H1 (cell line): ENCODE data around the gene DCUN1D2. TPM values are rescaled to one million over a fixed set of nuclear protein-coding genes. Genes with fewer than 3 reads are reported as not detected.

Source experiments
- CTCF ChIA-PET: fragments of 300-600 bp; sonication (Branson Sonifier 250); formaldehyde crosslinking; loops from one replicate; lab custom pipeline; 2021; ENCODE audit not compliant: partially characterized antibody; lab: Charles Lee
- POLR2A ChIA-PET: fragments of 300-600 bp; sonication (Branson Sonifier 250); formaldehyde crosslinking; loops from one replicate; lab custom pipeline; 2021; ENCODE audit warnings: inconsistent platforms; ENCODE audit not compliant: partially characterized antibody; lab: Charles Lee
- DNase-seq, 2 experiments: peaks; one replicate each; pipeline versions ENCODE4 v3.0.0 to v3.0.0-alpha.2; 2010 to 2022; ENCODE audit warnings: low spot score in 2 of 2, low read depth in 1 of 2, mixed read lengths in 1 of 2
- FAIRE-seq: peaks from 2 replicates; lab custom pipeline; 2011; peaks lifted over from hg19 to GRCh38; lab: Jason Lieb, UNC
- H2AFZ ChIP-seq: 2 replicates; pipeline ENCODE4 v1.8.1; 2012; ENCODE audit warnings: low read length, inconsistent platforms
- H2AK5ac ChIP-seq: 2 replicates; pipeline ENCODE4 v1.6.1; 2013; ENCODE audit warnings: low read depth, low read length
- H2BK120ac ChIP-seq: replicated peaks from 2 replicates; pipeline ENCODE3; 2013; ENCODE audit warnings: low read depth, low read length, inconsistent platforms
- H2BK12ac ChIP-seq: 2 replicates; pipeline ENCODE4 v1.6.1; 2013; ENCODE audit warnings: low read depth, low read length
- H2BK15ac ChIP-seq: 2 replicates; pipeline ENCODE4 v1.6.1; 2013; ENCODE audit warnings: low read length
- H2BK20ac ChIP-seq: 2 replicates; pipeline ENCODE4 v1.6.1; 2013; ENCODE audit warnings: low read length
- H2BK5ac ChIP-seq: 2 replicates; pipeline ENCODE4 v1.6.1; 2013; ENCODE audit warnings: low read depth, low read length
- H3K14ac ChIP-seq: 2 replicates; pipeline ENCODE4 v1.6.1; 2013; ENCODE audit warnings: inconsistent platforms; ENCODE audit not compliant: insufficient read length
- H3K18ac ChIP-seq: 2 replicates; pipeline ENCODE4 v1.6.1; 2013; ENCODE audit warnings: low read length; ENCODE audit errors: extremely low read depth
- H3K23ac ChIP-seq: 2 replicates; pipeline ENCODE4 v1.6.1; 2013; ENCODE audit warnings: inconsistent platforms; ENCODE audit not compliant: insufficient read length
- H3K23me2 ChIP-seq: 2 replicates; pipeline ENCODE4 v1.6.1; 2013; ENCODE audit warnings: low read depth, low read length
- H3K27ac ChIP-seq: 2 replicates; pipeline ENCODE4 v1.6.1; 2011; ENCODE audit warnings: low read depth, low read length, inconsistent platforms
- H3K27me3 ChIP-seq, 4 experiments: replicated peaks in 1 of 4; 1 replicate in 1 of 4; 2 replicates in 3 of 4; pipeline versions ENCODE4 v1.6.1 to v1.8.1; 2011 to 2013; ENCODE audit warnings: low read length in 3 of 4, mild to moderate bottlenecking in 3 of 4, inconsistent platforms in 2 of 4, mixed read lengths in 2 of 4, moderate library complexity in 1 of 4; ENCODE audit not compliant: control insufficient read depth in 3 of 4, insufficient read depth in 3 of 4; ENCODE audit errors: extremely low read depth in 1 of 4
- H3K36me3 ChIP-seq, 4 experiments: 2 replicates each; pipeline versions ENCODE4 v1.6.1 to v1.8.1; 2011 to 2013; ENCODE audit warnings: mild to moderate bottlenecking in 4 of 4, low read length in 3 of 4, moderate library complexity in 2 of 4, control low read depth in 1 of 4, inconsistent platforms in 1 of 4; ENCODE audit not compliant: insufficient read depth in 4 of 4, control insufficient read depth in 2 of 4
- H3K4ac ChIP-seq: replicated peaks from 2 replicates; pipeline ENCODE3; 2013; ENCODE audit warnings: low read length, low read depth, mixed read lengths, inconsistent platforms; ENCODE audit not compliant: insufficient read length
- H3K4me1 ChIP-seq, 4 experiments: replicated peaks in 1 of 4; 1 replicate in 1 of 4; 2 replicates in 3 of 4; pipeline versions ENCODE4 v1.6.1 to v1.8.1; 2011 to 2013; ENCODE audit warnings: low read length in 3 of 4, inconsistent platforms in 2 of 4, mixed read lengths in 1 of 4; ENCODE audit not compliant: insufficient read depth in 4 of 4, control insufficient read depth in 3 of 4
- H3K4me2 ChIP-seq, 2 experiments: 2 replicates each; pipeline versions ENCODE4 v1.6.1 to v1.8.1; 2011 to 2013; ENCODE audit warnings: low read depth in 2 of 2, low read length in 2 of 2, control low read depth in 1 of 2, inconsistent platforms in 1 of 2, mild to moderate bottlenecking in 1 of 2; ENCODE audit not compliant: insufficient read depth in 1 of 2
- H3K4me3 ChIP-seq, 4 experiments: fragments of 200-600, 300-600 bp in 1 of 4; sonication (generic), shearing (Covaris generic), sonication (Bioruptor Twin) in 1 of 4; 2 replicates each; pipeline versions ENCODE4 v1.5.1 to v1.8.1; 2011 to 2016; ENCODE audit warnings: low read length in 4 of 4, low read depth in 3 of 4, control low read depth in 2 of 4, inconsistent platforms in 2 of 4, mild to moderate bottlenecking in 2 of 4, mixed read lengths in 1 of 4, moderate library complexity in 1 of 4; ENCODE audit not compliant: insufficient read depth in 2 of 4; ENCODE audit errors: extremely low read depth in 1 of 4
- H3K56ac ChIP-seq: replicated peaks from 2 replicates; pipeline ENCODE3; 2013; ENCODE audit warnings: low read depth, mild to moderate bottlenecking, mixed read lengths, low read length, inconsistent platforms; ENCODE audit not compliant: insufficient read length
- H3K79me1 ChIP-seq: 2 replicates; pipeline ENCODE4 v1.6.1; 2013; ENCODE audit warnings: low read depth, low read length, control low read depth
- H3K79me2 ChIP-seq, 2 experiments: 2 replicates each; pipeline versions ENCODE4 v1.6.1 to v1.8.1; 2012 to 2013; ENCODE audit warnings: low read length in 2 of 2, mild to moderate bottlenecking in 2 of 2, inconsistent platforms in 1 of 2; ENCODE audit not compliant: insufficient read depth in 2 of 2, control insufficient read depth in 1 of 2
- H3K9ac ChIP-seq, 4 experiments: replicated peaks in 1 of 4; 1 replicate in 1 of 4; 2 replicates in 3 of 4; pipeline versions ENCODE4 v1.6.1 to v1.8.1; 2011 to 2013; ENCODE audit warnings: low read depth in 3 of 4, low read length in 3 of 4, control low read depth in 2 of 4, mild to moderate bottlenecking in 2 of 4, moderate library complexity in 2 of 4, inconsistent platforms in 1 of 4; ENCODE audit errors: extremely low read depth in 1 of 4
- H3K9me3 ChIP-seq, 2 experiments: 2 replicates each; pipeline versions ENCODE4 v1.6.1 to v1.8.1; 2012 to 2013; ENCODE audit warnings: mild to moderate bottlenecking in 2 of 2, moderate library complexity in 2 of 2, control low read depth in 1 of 2, inconsistent platforms in 1 of 2, low read depth in 1 of 2, low read length in 1 of 2, mixed read lengths in 1 of 2; ENCODE audit not compliant: insufficient read depth in 2 of 2
- H4K20me1 ChIP-seq, 2 experiments: replicated peaks in 1 of 2; 2 replicates each; pipeline versions ENCODE3 to v1.8.1; 2011 to 2013; ENCODE audit warnings: inconsistent platforms in 2 of 2, low read length in 2 of 2, mild to moderate bottlenecking in 1 of 2; ENCODE audit not compliant: insufficient read depth in 2 of 2, control insufficient read depth in 1 of 2
- H4K5ac ChIP-seq: 2 replicates; pipeline ENCODE4 v1.6.1; 2013; ENCODE audit warnings: low read length, low read depth, mixed read lengths, inconsistent platforms; ENCODE audit not compliant: insufficient read length
- H4K8ac ChIP-seq: 2 replicates; pipeline ENCODE4 v1.8.0; 2013; ENCODE audit warnings: mild to moderate bottlenecking, moderate library complexity, low read length, inconsistent platforms; ENCODE audit not compliant: insufficient read depth; ENCODE audit errors: extremely low read depth
- H4K91ac ChIP-seq: replicated peaks from 2 replicates; pipeline ENCODE3; 2013; ENCODE audit warnings: low read length, mixed read lengths, inconsistent platforms; ENCODE audit not compliant: insufficient read length
- ASH2L ChIP-seq: fragments of 200-600, 300-600 bp; sonication (generic); IDR thresholded peaks from one replicate; pipeline ENCODE4 v1.7.1; 2017; ENCODE audit warnings: low read length
- ATF2 ChIP-seq: IDR thresholded peaks from 2 replicates; pipeline ENCODE4 v1.6.1; 2012; ENCODE audit warnings: low read length, inconsistent platforms
- CHD2 ChIP-seq: IDR thresholded peaks from 2 replicates; pipeline ENCODE4 v1.6.1; 2012; ENCODE audit warnings: low read length, improper control_type of control experiment
- CREB1 ChIP-seq: IDR thresholded peaks from 2 replicates; pipeline ENCODE4 v1.6.1; 2012; ENCODE audit warnings: inconsistent platforms
- CTBP2 ChIP-seq: IDR thresholded peaks from 2 replicates; pipeline ENCODE4 v1.7.0; 2011; ENCODE audit warnings: borderline replicate concordance, mild to moderate bottlenecking, moderate library complexity, mixed read lengths, low read length; ENCODE audit not compliant: insufficient read depth, insufficient read length
- FOSL1 ChIP-seq: IDR thresholded peaks from 2 replicates; pipeline ENCODE4 v1.6.1; 2011; ENCODE audit warnings: mild to moderate bottlenecking, low read depth, low read length, moderate library complexity; ENCODE audit not compliant: insufficient read depth
- JUN ChIP-seq: IDR thresholded peaks from 2 replicates; pipeline ENCODE4 v1.6.1; 2011; ENCODE audit warnings: low read depth, mild to moderate bottlenecking, improper control_type of control experiment, low read length
- NANOG ChIP-seq: IDR thresholded peaks from 2 replicates; pipeline ENCODE4 v1.6.1; 2011; ENCODE audit warnings: low read length, low read depth, mild to moderate bottlenecking, inconsistent platforms; ENCODE audit not compliant: insufficient read depth, poor library complexity, severe bottlenecking
- RAD21 ChIP-seq, 2 experiments: IDR thresholded peaks in 1 of 2; conservative IDR thresholded peaks in 1 of 2; 2 replicates each; pipeline ENCODE4 v1.6.1; 2011; ENCODE audit warnings: low read depth in 2 of 2, low read length in 2 of 2, improper control_type of control experiment in 1 of 2, inconsistent platforms in 1 of 2, mild to moderate bottlenecking in 1 of 2, moderate library complexity in 1 of 2
- SIN3A ChIP-seq, 2 experiments: IDR thresholded peaks in 1 of 2; conservative IDR thresholded peaks in 1 of 2; 2 replicates each; pipeline ENCODE4 v1.6.1; 2011 to 2012; ENCODE audit warnings: low read length in 2 of 2, improper control_type of control experiment in 1 of 2, low read depth in 1 of 2, mild to moderate bottlenecking in 1 of 2
- SUZ12 ChIP-seq: fragments of 200-600 bp; sonication (generic); IDR thresholded peaks from 2 replicates; pipeline ENCODE4 v1.6.1; 2012; ENCODE audit warnings: mild to moderate bottlenecking, inconsistent platforms, low read length, moderate library complexity, mixed read lengths
- WGBS, 2 experiments: shearing (Covaris generic) in 1 of 2; methylation state at CpG; one replicate each; pipeline versions ENCODE4 v1.1.6 to v1.1.7; 2013 to 2015; ENCODE audit warnings: low lambda C conversion rate in 2 of 2, mixed read lengths in 2 of 2, inconsistent platforms in 1 of 2, low coverage in 1 of 2, missing lambda C conversion rate in 1 of 2; ENCODE audit not compliant: insufficient replicate concordance in 2 of 2, insufficient coverage in 1 of 2, insufficient read length in 1 of 2; ENCODE audit errors: extremely low coverage in 1 of 2, missing lambda C conversion rate in 1 of 2; 5-methylcytosine and 5-hydroxymethylcytosine counted together
- polyA plus RNA-seq, 7 experiments: library from polyadenylated mRNA; depleted of rRNA in 3 of 7; stranded (reverse) in 5 of 7; unstranded in 2 of 7; fragments of >200 nt in 5 of 7; fragments of 200-250 nt in 2 of 7; gene quantifications; 1 replicate in 5 of 7; 2 replicates in 1 of 7; 4 replicates in 1 of 7; pipeline versions ENCODE4 v1.2.1 to v1.2.3, GENCODE V29; 2011 to 2013; ENCODE audit warnings: missing spikeins in 2 of 7, mixed read lengths in 2 of 7
- total RNA-seq: library from RNA; stranded (reverse); fragmentation: NEBNext Ultra II Directional; extraction: Animal tissue kit (Norgen Biotek cat#: 25700); gene quantifications from 2 replicates; pipeline ENCODE4 v1.2.1, GENCODE V29; 2021

Gene DCUN1D2
- total and polyA plus RNA-seq, 2 of the 8 experiments (the other 6 are each of a cell fraction or from before 2014, with no cell fraction given), result 19.5 to 35.3 TPM

GRCh38 chr13:113421673-113422270, 68.7 kb downstream of the DCUN1D2 start:
- H4K5ac ChIP-seq, result no peak overlapping the region
- H2BK20ac ChIP-seq, result no peak overlapping the region
- no peak overlapping the region for H3K23ac ChIP-seq
- H3K56ac ChIP-seq, result no peak overlapping the region
- H2AK5ac ChIP-seq, result no peak overlapping the region
- no peak overlapping the region for H2BK5ac ChIP-seq
- no peak overlapping the region for H2BK12ac ChIP-seq
- H4K20me1 ChIP-seq, result no peaks in the 10 kb centered on the region
- peaks cover 4% of the 10 kb centered on the region; the same call in 1 of the 2 replicates for H3K23me2 ChIP-seq
- DNase-seq (no peak), FAIRE-seq (no peak)
- no peaks in the 10 kb centered on the region for H3K27me3 ChIP-seq
- no peaks in the 10 kb centered on the region for H3K36me3 ChIP-seq
- H2BK15ac ChIP-seq, result no peak overlapping the region
- no peak overlapping the region for H2BK120ac ChIP-seq
- H3K18ac ChIP-seq, result no peak overlapping the region
- no peak overlapping the region for H3K9ac ChIP-seq
- H3K27ac ChIP-seq, result no peak overlapping the region
- no peak overlapping the region for H3K14ac ChIP-seq
- WGBS, 2 experiments, result 93% methylated on average over 15 of the region's 15 CpGs; no CpG with 5 or more reads in 1 of the 2 experiments
- no peaks in the 10 kb centered on the region for H3K79me2 ChIP-seq
- no peak overlapping the region for H3K4me2 ChIP-seq
- CTCF ChIA-PET, result no interaction called here
- no peaks in the 10 kb centered on the region for H3K79me1 ChIP-seq
- POLR2A ChIA-PET, result no interaction called here
- H3K4me1 ChIP-seq, result peaks cover 0 to 6% (median 0%) of the 10 kb centered on the region in 4 experiments; a peak in 1 of 7 replicates
- H3K4ac ChIP-seq, result no peak overlapping the region
- H3K9me3 ChIP-seq, result no peaks in the 10 kb centered on the region
- no peak overlapping the region for H4K91ac ChIP-seq
- no peak overlapping the region for H3K4me3 ChIP-seq
- H4K8ac ChIP-seq, result no peak overlapping the region
- no peak overlapping the region for H2AFZ ChIP-seq
- TF ChIP-seq CTBP2 (no peak), ATF2 (no peak), NANOG (no peak), SUZ12 (no peak), RAD21 (IDR thresholded peaks at IDR 0.05 in 1 of 2, conservative IDR thresholded peaks at IDR 0.05 in 1 of 2; ENCODE audit: low read depth in 2 of 2, low read length in 2 of 2) (no peak), SIN3A (conservative IDR thresholded peaks at IDR 0.05 in 1 of 2, IDR thresholded peaks at IDR 0.05 in 1 of 2; ENCODE audit: low read depth in 1 of 2, low read length in 2 of 2) (no peak), ASH2L (no peak), FOSL1 (no peak), JUN (no peak), CHD2 (no peak), CREB1 (no peak)
